Measurements from ENCODE around the gene GNG13.
A peak's percentile ranks its signal among the peaks of the same experiment; 100 is the strongest.

GNG13 gene

DNA sequence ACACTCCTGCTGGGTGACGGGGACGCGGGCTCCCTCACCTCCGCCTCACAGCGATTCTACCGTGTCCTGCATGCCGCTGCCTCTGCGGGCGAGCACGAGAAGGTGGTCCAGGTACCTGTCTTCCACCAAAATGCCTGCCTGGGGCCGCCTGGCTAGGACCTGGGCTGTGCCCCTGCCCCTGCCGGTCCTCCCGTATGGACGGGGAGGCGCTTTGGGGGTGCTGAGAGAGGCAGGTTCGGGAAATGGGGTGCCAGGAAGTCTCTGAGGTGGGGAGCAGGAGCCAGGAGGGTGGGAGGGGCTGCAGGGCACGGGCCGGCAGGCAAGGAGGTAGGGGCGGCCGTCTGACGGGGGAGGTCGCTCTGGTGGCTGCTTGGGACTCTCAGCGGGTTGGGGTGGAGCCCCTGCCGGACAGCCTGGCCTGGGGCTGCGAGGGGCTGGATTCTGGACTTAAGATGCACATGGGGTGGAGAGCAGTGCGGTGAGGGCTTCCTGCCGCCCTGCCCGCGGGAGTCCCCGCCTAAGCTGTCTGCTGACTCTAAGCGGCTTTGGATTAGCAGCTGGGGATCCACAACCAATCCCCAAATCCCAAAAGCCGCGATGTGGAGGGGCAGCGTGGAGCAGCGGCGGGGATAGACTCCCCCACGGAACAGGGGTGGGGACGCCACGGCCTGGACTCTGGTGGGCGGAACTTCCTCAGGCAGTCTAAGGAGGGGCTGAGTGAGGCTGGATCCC, 6.3 kb downstream of the GNG13 start:
- DNase-seq (ENCODE audit: low read depth in 2 of 2), result no peak

DNA sequence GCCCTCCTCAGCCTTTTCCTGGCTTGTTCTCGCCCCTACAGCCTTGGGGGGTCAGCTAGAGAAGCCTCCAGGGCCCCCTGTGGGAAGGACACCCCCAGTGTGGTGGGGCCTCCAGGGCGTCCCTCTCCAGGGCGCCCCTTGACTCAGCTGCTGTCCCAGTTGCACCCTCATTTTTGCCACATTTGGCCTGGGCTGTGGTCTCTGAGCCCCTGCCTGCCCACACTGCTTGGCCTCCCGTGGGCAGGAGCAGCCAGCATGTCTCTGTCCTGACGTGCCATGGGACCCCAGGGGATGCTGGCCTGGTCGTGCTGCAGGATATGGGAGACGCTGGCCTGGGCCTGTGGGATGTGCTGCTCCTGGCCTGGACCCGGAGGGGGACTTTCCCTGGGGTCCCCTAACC, 7.1 kb downstream of the GNG13 start:
- DNase-seq (ENCODE audit: low read depth in 2 of 2), result no peak

DNA sequence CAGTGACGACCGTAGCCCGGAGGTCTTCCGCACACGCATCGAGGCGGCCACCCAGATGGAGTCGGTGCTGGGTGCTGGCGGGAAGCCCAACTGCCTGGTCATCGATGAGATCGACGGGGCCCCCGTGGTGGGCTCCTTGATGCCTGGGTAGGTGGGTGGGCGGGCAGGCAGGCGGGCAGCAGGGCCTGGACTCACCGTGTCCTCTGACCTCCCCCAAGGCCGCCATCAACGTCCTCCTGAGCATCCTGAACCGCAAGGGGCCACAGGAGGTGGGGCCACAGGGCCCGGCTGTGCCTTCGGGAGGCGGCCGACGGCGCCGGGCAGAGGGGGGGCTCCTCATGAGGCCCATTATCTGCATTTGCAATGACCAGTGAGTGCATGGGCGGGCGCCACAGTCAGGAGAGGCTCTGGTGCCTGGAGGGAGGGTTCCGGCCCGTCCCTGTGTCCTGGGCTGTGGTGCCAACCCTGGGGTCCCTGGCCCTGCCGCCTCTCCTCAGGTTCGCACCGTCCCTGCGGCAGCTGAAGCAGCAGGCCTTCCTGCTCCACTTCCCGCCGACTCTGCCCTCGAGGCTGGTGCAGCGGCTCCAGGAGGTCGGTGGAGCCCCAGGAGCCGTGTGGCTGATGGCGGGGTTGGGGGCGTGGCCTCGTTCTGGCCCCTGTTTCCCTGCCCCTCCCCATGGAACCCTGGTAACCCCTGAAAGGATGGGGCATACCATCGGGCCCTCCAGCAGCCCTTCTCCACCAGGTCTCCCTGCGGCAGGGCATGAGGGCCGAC, 8.1 kb downstream of the GNG13 start:
- no peak for DNase-seq (ENCODE audit: low read depth in 2 of 2)

DNA sequence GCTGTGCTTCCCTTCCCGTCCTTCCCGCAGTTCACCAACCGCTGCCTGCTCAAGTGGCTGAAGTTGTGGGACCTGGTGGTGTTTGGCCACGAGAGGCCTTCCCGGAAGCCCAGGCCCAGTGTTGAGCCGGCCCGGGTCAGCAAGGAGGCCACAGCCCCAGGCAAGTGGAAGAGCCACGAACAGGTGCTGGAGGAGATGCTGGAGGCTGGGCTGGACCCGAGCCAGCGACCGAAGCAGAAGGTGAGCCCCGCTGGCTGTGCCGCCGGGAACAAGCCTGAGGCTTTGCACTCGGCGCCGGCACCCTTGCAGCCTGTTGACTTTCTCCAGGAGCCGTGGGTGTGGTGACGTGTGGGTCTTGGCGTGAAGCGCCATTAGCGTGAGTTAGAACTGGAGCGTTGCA, 9.4 kb downstream of the GNG13 start:
- no peak for DNase-seq (ENCODE audit: low read depth in 2 of 2)

DNA sequence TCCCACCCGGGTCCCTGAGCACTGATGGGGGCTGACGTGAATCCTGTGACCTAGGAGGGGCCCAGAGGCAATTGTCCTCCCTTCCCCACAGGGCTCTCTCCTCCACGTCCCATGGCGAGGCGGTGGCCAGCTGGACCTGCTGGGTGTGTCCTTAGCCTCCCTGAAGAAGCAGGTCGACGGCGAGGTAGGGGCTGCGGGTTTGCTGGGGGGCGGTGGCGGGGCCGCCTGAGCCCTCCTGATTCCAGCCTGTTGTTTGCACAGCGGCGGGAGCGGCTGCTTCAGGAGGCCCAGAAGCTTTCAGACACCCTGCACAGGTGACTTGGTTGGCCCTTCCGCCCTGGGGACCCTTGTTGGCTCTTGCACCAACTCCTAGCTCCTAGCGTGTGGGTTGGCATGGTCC, 10.4 kb downstream of the GNG13 start:
- no peak for DNase-seq (ENCODE audit: low read depth in 2 of 2)

DNA sequence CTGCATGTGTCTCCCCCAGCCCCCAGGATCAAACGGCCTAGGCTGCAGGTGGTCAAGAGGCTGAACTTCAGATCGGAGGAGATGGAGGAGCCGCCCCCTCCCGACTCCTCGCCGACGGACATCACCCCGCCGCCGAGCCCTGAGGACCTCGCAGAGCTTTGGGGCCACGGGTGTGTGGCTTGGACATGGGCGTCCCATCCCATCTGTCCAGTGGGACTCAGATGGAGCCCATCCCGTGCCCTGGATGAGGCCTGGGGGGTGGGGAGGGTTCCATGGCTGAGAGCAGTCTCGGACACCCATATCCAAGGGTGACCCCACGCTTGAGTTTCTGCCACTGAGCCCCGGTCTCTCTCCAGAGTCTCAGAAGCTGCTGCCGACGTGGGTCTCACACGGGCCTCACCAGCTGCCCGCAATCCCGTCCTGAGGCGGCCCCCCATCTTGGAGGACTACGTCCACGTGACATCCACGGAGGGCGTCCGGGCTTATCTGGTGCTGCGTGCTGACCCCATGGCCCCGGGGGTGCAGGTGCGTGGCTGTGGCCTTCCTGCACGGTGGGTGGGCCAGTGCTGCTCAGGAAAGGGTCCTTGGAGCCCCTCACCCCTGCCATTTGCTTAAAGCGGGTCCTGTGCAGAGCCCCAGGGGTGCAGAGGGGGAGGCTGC, 11.2 kb downstream of the GNG13 start:
- DNase-seq (ENCODE audit: low read depth in 2 of 2), result no peak

DNA sequence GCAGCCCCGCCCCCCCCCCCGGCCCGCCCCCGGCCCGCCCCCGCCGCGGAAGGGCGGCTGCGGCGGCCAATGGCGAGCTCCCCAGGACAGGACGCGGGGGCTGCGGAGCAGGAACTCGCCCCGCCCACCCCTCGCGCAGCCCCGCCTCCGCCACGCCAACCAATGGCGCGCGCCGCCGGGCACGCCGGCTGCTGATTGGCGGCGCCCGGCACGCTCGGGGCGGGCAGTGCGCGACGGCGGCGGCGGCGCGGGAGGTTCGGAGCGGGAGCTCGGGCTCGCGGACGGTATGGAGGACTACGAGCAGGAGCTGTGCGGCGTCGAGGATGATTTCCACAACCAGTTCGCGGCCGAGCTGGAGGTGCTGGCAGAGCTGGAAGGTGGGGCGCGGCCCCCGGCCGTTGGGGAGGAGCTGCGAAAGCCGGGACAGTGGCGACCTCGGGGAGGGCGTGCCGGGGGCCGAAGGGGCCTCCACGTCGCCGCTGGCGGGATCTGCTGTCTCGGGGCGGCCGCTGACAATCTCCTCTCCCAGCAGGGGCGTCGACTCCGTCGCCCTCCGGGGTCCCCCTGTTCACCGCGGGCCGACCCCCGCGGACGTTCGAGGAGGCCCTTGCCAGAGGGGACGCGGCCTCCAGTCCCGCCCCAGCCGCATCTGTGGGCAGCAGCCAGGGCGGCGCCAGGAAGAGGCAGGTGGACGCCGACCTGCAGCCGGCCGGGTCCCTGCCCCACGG, 12.0 kb downstream of the GNG13 start, which contains the start of gene CHTF18:
Gene CHTF18 (plus strand): TSS at position 222 of the 728 bp plus-strand sequence. CDS start 65 bp downstream, at position 287.
- DNase-seq (ENCODE audit: low read depth in 2 of 2), result peak; percentile 75 to 77

DNA sequence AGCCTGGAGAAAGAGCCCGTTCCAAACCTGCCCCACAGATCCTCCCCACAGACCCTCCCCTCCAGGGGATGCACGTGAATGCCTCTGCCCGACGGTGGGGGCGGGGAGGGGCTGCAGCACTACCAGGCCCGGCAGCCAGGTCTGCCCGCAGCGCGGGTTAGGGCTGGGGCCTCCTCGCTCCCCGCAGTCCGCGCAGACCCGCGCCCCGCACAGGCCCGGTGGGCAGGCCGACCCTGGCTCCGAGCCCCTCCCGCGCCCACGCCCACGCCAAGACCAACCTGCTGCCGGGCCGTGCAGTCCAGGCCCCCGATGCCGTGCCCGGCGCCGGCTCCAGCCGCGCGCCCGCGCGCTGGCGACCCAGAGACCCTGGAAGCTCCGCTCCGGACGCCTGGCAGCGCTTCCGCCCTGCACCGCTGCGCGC, 12.5 kb downstream of the GNG13 start, which contains the start of gene RPUSD1:
Gene RPUSD1 (minus strand): TSS at position 404 of the 421 bp plus-strand sequence. CDS start 644 bp downstream, outside the sequence.
- no peak for DNase-seq (ENCODE audit: low read depth in 2 of 2)

DNA sequence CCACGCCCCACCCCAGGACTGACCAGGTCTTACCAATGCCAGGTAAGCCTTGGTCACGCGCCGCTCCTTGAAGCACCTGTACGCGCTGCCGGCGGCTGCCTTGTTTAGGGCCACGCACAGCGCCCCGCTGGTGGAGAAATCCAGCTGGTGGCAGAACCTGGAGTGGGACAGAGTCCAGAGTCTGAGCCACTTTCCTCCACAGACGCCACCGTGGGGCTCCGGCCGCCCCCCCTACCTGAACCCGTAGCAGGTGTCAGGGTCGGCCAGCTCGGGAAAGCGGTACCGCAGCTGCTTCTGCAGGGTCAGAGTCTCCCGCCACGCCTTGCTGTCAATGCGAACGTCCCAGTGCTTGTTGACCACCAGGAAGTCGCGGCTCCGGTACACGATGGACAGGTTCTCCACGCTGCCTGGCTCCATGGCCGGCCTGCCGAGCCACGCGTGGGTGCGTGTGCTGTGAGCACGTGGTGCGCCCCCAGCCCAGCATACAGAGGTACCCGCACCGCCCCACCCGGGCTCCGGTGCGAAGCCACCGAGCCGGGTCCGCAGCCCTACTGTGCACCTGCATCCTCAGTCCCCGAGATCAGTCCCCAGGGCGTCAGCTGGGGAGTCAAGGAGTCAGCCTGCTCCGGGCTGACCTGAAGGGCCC, 13.1 kb downstream of the GNG13 start:
- DNase-seq (ENCODE audit: low read depth in 2 of 2), result no peak

DNA sequence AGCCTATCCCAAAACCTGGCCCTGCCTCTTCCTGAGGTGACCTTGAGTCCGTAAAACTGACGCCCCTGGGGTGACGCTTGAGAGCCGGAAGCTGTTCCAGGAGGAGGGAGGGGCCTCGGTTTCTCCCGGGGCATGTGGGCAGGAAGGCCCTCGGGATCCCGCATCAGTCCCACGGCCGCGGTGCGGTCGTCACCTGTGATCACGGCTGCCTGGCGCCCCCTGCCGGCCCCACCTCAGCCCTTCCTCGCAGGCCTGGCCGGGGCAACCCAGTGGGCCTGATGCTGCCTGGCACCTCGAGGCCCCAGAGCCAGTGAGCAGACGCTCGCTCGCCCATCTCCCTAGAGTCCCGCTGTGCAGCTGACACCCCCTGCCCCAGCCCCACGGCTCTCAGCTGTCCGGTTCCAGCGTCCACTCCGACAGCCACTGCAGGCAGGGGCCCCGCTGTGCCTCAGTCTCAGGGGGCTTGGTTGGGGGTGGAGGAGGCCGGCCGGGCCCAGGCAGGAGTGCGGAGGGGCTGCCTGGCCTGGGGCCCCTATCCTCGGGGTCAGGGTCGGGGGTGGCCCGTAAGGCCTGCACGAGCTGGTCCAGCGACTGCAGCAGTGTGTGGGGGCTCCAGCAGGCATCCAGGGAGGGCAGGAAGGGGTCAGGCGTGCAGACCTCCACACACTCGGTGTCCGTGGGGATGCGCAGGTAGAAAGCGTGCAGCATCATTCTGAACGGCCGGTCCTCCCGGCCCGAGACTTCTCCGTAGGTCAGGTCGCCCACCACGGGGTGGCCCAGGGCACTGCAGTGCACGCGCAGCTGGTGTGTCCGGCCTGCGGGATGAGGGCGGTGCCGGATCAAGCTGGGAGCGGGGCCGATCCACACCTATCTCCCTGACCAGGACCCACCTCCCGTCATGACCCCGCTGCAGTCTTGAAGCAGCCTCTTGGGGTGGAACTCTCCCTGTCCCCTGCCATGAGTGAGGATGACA, 14.7 kb downstream of the GNG13 start:
- DNase-seq (ENCODE audit: low read depth in 2 of 2), result no peak

DNA sequence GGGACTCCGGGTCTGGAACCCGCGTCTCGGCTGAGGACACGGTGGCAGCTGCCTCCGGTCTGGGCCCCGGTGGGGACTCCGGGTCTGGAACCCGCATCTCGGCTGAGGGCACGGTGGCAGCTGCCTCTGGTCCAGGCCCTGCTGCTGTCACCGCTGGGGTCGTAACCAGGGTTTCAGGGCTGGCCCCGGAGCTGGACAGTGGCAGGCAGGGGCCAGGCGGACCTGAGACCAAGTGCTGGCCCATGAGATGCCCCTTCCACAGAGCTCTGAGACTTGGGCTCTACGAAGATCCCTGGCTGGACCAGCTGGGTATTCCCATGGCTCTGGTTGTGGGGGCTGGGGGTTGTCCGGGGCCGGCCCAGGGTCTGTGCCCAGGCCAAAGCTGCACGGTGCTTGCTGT, 16.1 kb downstream of the GNG13 start:
- no peak for DNase-seq (ENCODE audit: low read depth in 2 of 2)

DNA sequence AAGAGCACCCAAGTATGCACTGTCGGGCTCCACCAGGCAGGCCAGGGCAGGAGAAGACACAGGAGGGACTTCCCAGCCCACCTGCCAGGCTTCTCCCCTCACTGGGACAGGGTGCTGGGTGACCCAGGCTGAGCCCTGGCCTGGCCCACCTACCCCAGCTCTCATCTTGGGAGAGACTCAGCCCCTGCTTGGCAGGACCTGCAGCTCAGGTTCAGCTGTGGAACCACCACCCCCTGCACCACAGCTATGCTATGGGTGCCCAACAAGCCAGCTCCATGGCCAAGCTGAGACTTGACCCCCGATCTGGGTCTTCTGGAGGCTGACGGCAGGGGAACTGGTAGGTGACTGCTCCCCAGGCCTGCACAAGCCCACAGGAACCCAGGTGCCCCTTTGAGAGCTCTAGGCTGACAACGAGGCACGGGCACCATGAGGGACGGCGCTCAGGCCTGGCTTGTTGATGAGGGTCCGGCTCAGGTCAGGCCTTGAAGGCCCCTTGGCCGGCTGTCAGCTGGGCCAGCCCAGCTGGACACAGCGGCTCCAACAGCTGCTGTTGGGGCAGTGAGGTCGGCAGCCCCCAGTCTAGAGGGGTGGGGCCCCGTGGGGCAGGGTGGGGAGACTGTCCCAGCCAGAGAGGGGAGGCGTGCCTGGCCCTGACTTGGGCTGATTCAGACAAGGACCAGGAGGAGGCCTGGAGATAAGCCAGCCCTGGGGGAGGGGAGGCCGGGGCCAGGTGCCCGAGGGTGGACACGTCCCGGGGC, 17.0 kb downstream of the GNG13 start:
- no peak for DNase-seq (ENCODE audit: low read depth in 2 of 2)

DNA sequence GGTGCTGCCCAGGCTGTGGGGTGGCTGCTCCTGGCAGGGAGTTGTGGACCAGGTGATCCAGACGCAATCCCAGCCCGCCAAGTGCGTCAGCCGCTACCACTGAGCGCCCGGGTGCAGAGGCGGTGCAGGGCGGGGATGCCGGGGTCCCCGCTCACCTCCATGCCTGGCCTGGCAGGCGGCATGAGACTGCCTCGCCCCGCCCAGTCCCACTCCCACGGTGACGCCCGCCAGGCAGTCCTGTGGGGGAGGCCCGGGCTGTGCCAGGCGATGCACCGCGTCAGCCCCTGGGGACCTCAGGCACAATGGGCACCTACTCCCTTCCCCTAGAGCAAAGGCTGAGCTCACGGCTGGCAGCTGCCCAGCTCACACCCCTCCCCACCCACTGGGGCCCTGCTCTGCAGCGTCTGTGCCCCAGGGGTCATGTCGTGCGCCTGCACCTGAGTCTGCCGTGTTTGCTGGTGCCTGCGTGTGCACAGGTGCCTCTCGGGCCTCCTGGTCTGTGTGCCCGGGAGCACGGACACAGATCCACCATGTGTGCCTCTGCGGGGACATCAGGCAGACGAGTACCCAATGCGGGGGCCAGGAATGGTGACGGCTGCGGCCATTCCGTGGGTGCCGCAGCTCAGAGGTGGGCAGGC, 17.6 kb downstream of the GNG13 start:
- DNase-seq (ENCODE audit: low read depth in 2 of 2), result no peak

DNA sequence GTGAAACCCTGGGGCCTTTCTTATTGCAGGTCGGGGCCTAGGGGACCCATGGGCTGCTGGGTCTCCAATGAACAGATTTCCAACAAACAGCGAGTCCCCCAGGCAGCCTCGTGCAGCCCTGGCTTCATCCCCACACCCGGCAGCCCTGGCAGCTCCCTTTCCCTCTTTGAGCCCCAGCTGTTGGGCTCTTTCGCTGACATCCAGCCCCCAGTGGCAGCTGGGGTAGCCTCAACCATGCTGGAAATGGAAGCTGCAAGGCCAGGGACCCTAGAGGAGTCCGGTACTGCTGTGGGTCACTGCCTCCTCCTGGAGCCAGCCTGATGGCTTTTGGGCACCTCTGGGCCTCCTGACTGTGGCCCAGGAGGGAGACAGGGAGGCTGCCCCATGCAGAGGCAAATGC, 18.3 kb downstream of the GNG13 start:
- DNase-seq (ENCODE audit: low read depth in 2 of 2), result no peak

DNA sequence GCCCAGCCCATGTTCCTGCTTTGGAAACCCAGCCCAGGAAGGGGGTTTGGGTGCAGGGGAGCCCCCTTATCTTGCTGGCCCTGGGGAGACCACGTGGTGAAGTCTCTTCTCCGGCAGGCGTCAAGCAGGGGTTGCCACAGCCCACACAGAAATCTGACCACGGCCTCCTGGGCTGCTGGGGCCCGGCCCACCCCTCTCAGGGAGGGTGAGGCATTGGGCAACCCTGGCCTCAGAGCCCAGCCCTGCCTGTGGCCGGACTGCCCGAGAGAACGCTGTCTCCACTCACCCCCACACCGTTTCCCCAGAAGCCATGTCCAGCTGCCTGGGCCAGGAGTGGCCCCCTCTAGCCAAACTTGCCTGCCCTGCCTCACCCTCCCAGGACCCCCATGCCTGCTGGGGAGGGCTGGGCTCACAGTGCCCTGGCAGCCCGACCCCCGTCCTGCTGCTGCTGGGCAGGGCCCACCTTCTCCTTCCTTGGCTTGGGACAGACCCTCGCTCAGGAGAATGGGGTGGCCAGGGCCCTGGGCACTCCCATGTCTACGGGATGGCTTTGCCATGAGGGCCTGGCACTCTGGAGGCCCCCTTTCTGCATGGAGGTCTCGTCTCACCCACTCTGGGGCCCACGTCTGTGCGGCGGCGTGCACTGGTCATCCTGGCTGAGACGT, 19.1 kb downstream of the GNG13 start:
- DNase-seq (ENCODE audit: low read depth in 2 of 2), result no peak

DNA sequence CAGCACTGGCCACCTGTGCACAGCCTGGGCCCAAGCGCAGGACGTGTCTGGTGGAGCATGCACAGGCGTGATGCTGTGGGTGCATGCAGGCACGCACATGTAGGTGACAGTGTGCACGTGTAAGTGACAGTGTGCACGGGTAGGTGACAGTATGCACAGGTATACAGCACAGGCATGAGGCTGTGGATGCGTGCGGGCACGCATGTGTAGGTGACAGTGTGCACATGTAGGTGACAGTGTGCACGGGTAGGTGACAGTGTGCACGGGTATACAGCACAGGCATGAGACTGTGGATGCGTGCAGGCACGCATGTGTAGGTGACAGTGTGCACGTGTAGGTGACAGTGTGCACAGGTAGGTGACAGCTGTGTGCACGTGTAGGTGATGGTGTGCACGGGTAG, 20.2 kb downstream of the GNG13 start:
- no peak for DNase-seq (ENCODE audit: low read depth in 2 of 2)

DNA sequence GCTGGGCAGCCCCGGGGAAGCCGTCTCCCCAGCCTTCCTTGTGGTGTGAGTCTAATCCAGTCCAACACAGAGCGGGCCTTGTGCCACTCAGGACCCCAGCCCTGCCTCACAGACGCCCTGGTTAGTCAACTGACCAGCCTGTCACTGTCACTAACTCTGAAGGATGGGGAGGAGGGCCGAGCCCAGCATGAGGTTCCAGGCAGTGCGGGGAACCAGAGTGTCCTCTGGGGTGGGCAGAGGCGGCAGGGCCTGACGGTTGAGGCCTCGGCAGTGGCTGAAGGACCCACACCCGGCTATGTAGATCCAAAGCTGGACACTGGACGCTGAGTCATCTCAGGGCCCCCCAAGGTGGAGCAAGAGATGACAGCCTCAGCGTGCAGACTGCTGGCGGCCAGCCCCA, 21.0 kb downstream of the GNG13 start:
- no peak for DNase-seq (ENCODE audit: low read depth in 2 of 2)

DNA sequence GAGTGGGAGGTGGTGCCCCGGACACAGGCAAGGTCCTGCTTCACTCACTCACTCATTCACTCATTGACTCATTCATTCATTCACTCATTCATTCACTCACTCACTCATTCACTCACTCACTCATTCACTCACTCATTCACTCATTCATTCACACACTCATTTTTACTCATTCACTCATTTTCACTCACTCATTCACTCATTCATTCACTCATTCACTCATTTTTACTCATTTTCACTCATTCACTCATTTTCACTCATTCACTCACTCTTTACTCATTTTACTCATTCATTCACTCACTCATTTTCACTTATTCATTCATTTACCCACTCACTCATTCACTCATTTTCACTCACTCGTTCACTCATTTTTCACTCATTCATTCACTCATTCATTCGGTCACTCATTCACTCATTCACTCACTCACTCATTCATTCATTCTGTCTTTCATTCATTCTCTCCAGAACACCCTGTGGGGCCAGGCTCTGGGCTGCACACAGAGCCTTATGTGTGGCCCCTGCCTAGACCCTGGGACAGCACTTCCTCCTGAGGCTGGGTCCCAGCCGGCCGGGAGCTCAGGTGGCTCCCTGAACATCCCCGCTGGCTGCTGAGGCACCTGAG, 21.5 kb downstream of the GNG13 start:
- DNase-seq (ENCODE audit: low read depth in 2 of 2), result no peak
